ENCODE results near the gene JPT1. TPM values are rescaled to one million over a fixed set of nuclear protein-coding genes. Genes with fewer than 3 reads are reported as not detected.

The JPT1 gene, protein sequence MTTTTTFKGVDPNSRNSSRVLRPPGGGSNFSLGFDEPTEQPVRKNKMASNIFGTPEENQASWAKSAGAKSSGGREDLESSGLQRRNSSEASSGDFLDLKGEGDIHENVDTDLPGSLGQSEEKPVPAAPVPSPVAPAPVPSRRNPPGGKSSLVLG
- total RNA-seq (2022) (342 and 360 TPM in 2 replicates), Bru-seq, nascent RNA (percentile 84 among the genes with signal in this experiment), BruChase-seq, experiment 1, labeled RNA remaining after a 6-hour chase (percentile 89 among the genes with signal in this experiment), BruChase-seq, experiment 2, labeled RNA remaining after a 2-hour chase (percentile 78 among the genes with signal in this experiment)
- long read RNA-seq, partial matches to known transcripts = 0 of 6 reads
- long read RNA-seq, other reads (novel, unspliced or antisense) = 6 of 6 reads

DNA sequence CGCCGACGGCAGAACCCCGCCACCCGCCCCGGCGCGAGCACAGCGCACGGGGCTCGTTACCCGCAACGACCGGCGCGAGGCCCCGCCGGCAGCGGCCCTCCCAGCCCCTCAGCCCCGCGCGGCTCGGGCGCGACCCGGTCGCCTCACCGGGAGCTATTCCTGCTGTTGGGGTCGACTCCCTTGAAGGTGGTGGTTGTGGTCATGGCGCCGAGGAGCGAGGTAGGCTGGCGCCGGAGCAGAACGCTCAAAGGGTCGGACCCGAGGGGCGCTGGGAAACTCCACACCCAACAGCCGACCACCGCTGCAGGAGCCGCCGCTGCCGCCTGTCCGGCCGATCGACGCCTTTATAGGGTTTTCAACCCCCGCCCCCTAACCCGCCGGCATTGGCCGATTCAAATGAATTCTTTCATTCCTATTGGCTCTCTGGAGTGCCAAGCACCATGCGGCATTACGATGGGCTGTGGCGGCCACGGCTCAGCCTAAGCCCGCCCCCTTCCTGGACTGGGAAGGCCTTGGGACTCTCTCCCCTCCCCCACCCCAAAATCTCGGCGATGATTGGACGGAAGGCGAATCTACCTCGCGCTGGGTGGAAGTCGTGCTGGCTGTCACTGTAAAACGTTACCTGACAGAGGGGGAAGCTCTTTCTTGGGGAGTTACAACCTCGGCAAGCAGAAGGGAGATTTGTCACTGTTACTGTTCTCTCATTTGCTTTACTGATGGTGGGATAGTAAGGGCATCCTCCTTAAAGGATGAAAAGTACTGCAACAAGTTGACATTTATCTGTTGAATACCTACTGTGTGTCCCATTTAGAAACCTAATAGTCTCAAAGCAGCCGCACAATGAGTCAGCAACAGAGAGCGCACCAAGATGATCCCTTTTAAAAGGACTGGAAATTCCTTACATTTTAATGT, at the start of gene JPT1:
TSS of gene JPT1 (minus strand) at position 318 of the 912 bp plus-strand sequence. CDS start at position 203, 115 bp downstream.
- ChIA-PET POLR2A (interaction anchor here (0.6 to 4.3 kb wide), 39 partner anchors 8 to 946 kb away, joined by 3 to 37 read pairs (median 4); partner anchors contain the start of genes ARMC7, ATP5PD, FDXR and GGA3), CTCF (interaction anchor here (0.7 to 1.3 kb wide), 3 partner anchors 11 to 40 kb away, joined by 3 to 7 read pairs (median 3); no protein-coding TSS in a partner anchor)
- intact Hi-C loops (cut with micrococcal nuclease) = no loop called here
- Mint-ChIP-seq H3K9me3 (ENCODE audit: unreplicated experiment) (no peaks in the 10 kb centered on the region), H3K27ac (ENCODE audit: low read depth, unreplicated experiment) (peak within 1 kb of the TSS; percentile 78), H3K4me1 (ENCODE audit: insufficient read depth, unreplicated experiment) (peaks cover 10% of the 10 kb centered on the region), H3K4me3 (ENCODE audit: unreplicated experiment) (peak within 1 kb of the TSS; percentile 92), H3K27me3 (ENCODE audit: insufficient read depth, unreplicated experiment) (no peaks in the 10 kb centered on the region), H3K36me3 (ENCODE audit: insufficient read depth, unreplicated experiment) (peaks cover 15% of the 10 kb centered on the region)
- no TSS peak for BruUV-seq (replicated peaks)
- TF ChIP-seq, protein P1, sequence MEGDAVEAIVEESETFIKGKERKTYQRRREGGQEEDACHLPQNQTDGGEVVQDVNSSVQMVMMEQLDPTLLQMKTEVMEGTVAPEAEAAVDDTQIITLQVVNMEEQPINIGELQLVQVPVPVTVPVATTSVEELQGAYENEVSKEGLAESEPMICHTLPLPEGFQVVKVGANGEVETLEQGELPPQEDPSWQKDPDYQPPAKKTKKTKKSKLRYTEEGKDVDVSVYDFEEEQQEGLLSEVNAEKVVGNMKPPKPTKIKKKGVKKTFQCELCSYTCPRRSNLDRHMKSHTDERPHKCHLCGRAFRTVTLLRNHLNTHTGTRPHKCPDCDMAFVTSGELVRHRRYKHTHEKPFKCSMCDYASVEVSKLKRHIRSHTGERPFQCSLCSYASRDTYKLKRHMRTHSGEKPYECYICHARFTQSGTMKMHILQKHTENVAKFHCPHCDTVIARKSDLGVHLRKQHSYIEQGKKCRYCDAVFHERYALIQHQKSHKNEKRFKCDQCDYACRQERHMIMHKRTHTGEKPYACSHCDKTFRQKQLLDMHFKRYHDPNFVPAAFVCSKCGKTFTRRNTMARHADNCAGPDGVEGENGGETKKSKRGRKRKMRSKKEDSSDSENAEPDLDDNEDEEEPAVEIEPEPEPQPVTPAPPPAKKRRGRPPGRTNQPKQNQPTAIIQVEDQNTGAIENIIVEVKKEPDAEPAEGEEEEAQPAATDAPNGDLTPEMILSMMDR (IDR thresholded peaks at IDR 0.05; ENCODE audit: unreplicated experiment) = no peak
- peak; percentile 99 for DNase-seq (ENCODE audit: unreplicated experiment)

DNA sequence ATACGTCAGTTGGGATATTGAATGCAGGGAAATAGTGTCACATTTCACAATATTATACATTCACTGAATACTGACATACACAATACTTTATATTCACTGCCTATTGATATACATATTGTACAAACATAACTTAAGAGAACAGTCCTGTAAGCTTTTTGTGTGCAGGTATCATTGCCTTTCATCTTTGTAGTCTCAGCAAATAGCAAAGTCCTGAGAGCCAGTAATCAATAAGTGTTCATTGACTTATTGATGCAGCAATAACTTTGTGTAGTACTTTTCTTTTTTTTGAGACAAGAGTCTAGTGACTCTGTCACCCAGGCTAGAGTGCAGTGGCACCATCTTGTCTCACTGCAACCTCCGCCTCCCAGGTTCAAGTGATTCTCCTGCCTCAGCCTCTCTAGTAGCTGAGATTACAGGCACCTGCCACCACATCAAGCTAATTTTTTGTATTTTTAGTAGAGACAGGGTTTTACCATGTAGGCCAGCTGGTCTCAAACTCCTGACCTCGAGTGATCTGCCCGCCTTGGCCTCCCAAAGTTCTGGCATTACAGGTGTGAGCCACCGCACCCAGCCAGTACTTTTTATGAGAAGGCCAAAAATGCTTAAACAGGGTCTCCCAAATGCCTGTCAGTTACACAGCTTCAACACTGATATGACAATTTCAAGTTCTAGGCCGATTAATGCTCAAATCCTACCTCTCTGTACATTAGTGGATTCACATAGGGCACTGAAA, 45.7 kb upstream of the JPT1 start:
- Mint-ChIP-seq H3K36me3 (ENCODE audit: insufficient read depth, unreplicated experiment) (no peaks in the 10 kb centered on the region), H3K27me3 (ENCODE audit: insufficient read depth, unreplicated experiment) (no peaks in the 10 kb centered on the region), H3K4me3 (ENCODE audit: unreplicated experiment) (no peak overlapping the region), H3K27ac (ENCODE audit: low read depth, unreplicated experiment) (no peak overlapping the region), H3K9me3 (ENCODE audit: unreplicated experiment) (no peaks in the 10 kb centered on the region), H3K4me1 (ENCODE audit: insufficient read depth, unreplicated experiment) (peaks cover 6% of the 10 kb centered on the region)
- BruUV-seq (replicated peaks) = no TSS peak
- no peak for DNase-seq (ENCODE audit: unreplicated experiment)
- TF ChIP-seq, protein P1 (IDR thresholded peaks at IDR 0.05; ENCODE audit: unreplicated experiment) = no peak
- CTCF ChIA-PET = interaction anchor here (1.0 to 5.1 kb wide), 13 partner anchors 10 to 238 kb away, joined by 3 to 93 read pairs (median 6); no protein-coding TSS in a partner anchor
- intact Hi-C loops (cut with micrococcal nuclease) = loop anchor here (5.0 kb wide), 2 partner anchors 133 to 328 kb away; partner anchors contain the start of gene FDXR
- POLR2A ChIA-PET = interaction anchor here (0.6 to 2.8 kb wide), 5 partner anchors 11 to 824 kb away, joined by 3 to 23 read pairs (median 5); partner anchors contain the start of gene NT5C

DNA sequence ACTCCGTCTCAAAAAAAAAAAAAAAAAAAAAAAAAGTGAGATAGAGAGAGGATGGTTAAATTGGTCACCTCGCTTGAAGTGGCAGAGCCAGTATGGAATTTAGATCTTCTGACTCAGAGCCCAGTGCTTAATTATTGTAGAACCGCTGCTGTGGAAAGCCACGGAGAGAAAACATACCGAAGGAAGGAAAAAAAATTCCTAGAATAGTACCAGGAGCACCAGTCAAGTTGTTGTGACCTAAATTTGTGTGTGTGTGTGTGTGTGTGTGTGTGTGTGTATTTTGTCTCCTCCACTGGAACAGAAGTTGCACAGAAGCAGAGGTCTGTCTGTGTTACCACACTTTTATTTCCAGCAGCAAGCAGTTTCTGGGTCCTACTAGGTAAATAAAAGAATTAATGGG, 40.6 kb upstream of the JPT1 start:
- no peaks in the 10 kb centered on the region for H3K4me1 Mint-ChIP-seq (ENCODE audit: insufficient read depth, unreplicated experiment)
- no peak overlapping the region for H3K4me3 Mint-ChIP-seq (ENCODE audit: unreplicated experiment)
- H3K27me3 Mint-ChIP-seq (ENCODE audit: insufficient read depth, unreplicated experiment) = no peaks in the 10 kb centered on the region
- no peak for DNase-seq (ENCODE audit: unreplicated experiment)
- TF ChIP-seq, protein P1 (IDR thresholded peaks at IDR 0.05; ENCODE audit: unreplicated experiment) = no peak
- POLR2A ChIA-PET = no interaction called here
- intact Hi-C loops (cut with micrococcal nuclease) = no loop called here
- no peaks in the 10 kb centered on the region for H3K36me3 Mint-ChIP-seq (ENCODE audit: insufficient read depth, unreplicated experiment)
- CTCF ChIA-PET = interaction anchor here (0.9 kb wide), 1 partner anchor 81 kb away, joined by 4 read pairs; no protein-coding TSS in a partner anchor
- no peaks in the 10 kb centered on the region for H3K9me3 Mint-ChIP-seq (ENCODE audit: unreplicated experiment)
- no peak overlapping the region for H3K27ac Mint-ChIP-seq (ENCODE audit: low read depth, unreplicated experiment)
- no TSS peak for BruUV-seq (replicated peaks)

All from MCF 10A (cell line).